Hepatocyte (in vitro differentiated cells): ENCODE measurements around the gene AK2. TPM values are rescaled to one million over a fixed set of nuclear protein-coding genes. Genes with fewer than 3 reads are reported as not detected.
A peak's percentile ranks its signal among the peaks of the same experiment; 100 is the strongest.

ENCODE experiments used
- DNase-seq: peaks from one replicate; pipeline ENCODE4 v3.0.0-alpha.2; 2016; ENCODE audit warnings: low spot score
- H2AFZ ChIP-seq: fragments of 200-600 bp; sonication (generic); 2 replicates; pipeline ENCODE4 v1.6.0; 2016; ENCODE audit warnings: antibody characterized with exemption, mild to moderate bottlenecking
- H3K27ac ChIP-seq: fragments of 200-600 bp; sonication (generic); 2 replicates; pipeline ENCODE4 v1.5.1; 2016; ENCODE audit warnings: mild to moderate bottlenecking
- H3K27me3 ChIP-seq: fragments of 200-600 bp; sonication (generic); 2 replicates; pipeline ENCODE4 v1.6.1; 2016
- H3K36me3 ChIP-seq: fragments of 200-600 bp; sonication (generic); replicated peaks from 2 replicates; pipeline ENCODE4 v1.5.1; 2016; ENCODE audit warnings: low read depth; ENCODE audit not compliant: insufficient read depth
- H3K4me1 ChIP-seq: fragments of 200-600 bp; sonication (generic); 2 replicates; pipeline ENCODE4 v1.5.1; 2016; ENCODE audit warnings: mild to moderate bottlenecking, moderate library complexity; ENCODE audit not compliant: insufficient read depth
- H3K4me2 ChIP-seq: fragments of 200-600 bp; sonication (generic); 2 replicates; pipeline ENCODE4 v1.6.0; 2016
- H3K4me3 ChIP-seq: fragments of 200-600 bp; sonication (generic); 2 replicates; pipeline ENCODE4 v1.5.1; 2016; ENCODE audit warnings: mild to moderate bottlenecking
- H3K79me2 ChIP-seq: fragments of 200-600 bp; sonication (generic); 2 replicates; pipeline ENCODE4 v1.6.0; 2017; ENCODE audit warnings: mild to moderate bottlenecking
- H3K9me2 ChIP-seq: fragments of 200-600 bp; sonication (generic); replicated peaks from 2 replicates; pipeline ENCODE4 v1.6.0; 2017; ENCODE audit warnings: mild to moderate bottlenecking; ENCODE audit not compliant: insufficient read depth
- H3K9me3 ChIP-seq: fragments of 200-600 bp; sonication (generic); 2 replicates; pipeline ENCODE4 v1.5.1; 2016; ENCODE audit warnings: low read depth, mild to moderate bottlenecking
- H4K20me1 ChIP-seq: fragments of 200-600 bp; sonication (generic); 2 replicates; pipeline ENCODE4 v1.6.0; 2016; ENCODE audit warnings: mild to moderate bottlenecking; ENCODE audit not compliant: insufficient read depth, poor library complexity, severe bottlenecking
- CTCF ChIP-seq: fragments of 200-600 bp; sonication (generic); IDR thresholded peaks from 2 replicates; pipeline ENCODE4 v1.5.1; 2016; ENCODE audit warnings: antibody characterized with exemption, mild to moderate bottlenecking; ENCODE audit not compliant: poor library complexity
- EZH2 ChIP-seq: fragments of 200-600 bp; sonication (generic); IDR thresholded peaks from 2 replicates; pipeline ENCODE4 v1.6.1; 2016; ENCODE audit warnings: antibody characterized with exemption, mild to moderate bottlenecking, borderline replicate concordance
- EZH2phosphoT487 ChIP-seq: fragments of 200-600 bp; sonication (generic); IDR thresholded peaks from one replicate; pipeline ENCODE4 v1.6.1; 2018; ENCODE audit warnings: antibody characterized with exemption, mild to moderate bottlenecking, low read depth, moderate library complexity; ENCODE audit not compliant: unreplicated experiment, severe bottlenecking
- WGBS: methylation state at CpG from one replicate; pipeline ENCODE4 v1.1.6; 2016; ENCODE audit warnings: low lambda C conversion rate; ENCODE audit errors: missing lambda C conversion rate; 5-methylcytosine and 5-hydroxymethylcytosine counted together
- polyA plus RNA-seq: library from polyadenylated mRNA; unstranded; fragments of >200 nt; fragmentation: Nextera tagmentation; extraction: Ambion mirVana; gene quantifications from 2 replicates; pipeline ENCODE4 v1.2.1, GENCODE V29; 2016
- total RNA-seq: library from RNA; depleted of rRNA; stranded (reverse); fragments of >200 nt; gene quantifications from 2 replicates; pipeline ENCODE4 v1.2.3, GENCODE V29; 2014

AK2 gene
- total and polyA plus RNA-seq, 2 experiments from 2014 or later: 120 to 147 TPM

GRCh38 chr1:32992489-32993323 is 44.0 kb downstream of the AK2 start:
- peak; percentile 90 for DNase-seq
- H3K79me2 ChIP-seq: no peaks in the 10 kb centered on the region
- peaks cover 12% of the 10 kb centered on the region for H3K4me1 ChIP-seq
- no peaks in the 10 kb centered on the region for H3K36me3 ChIP-seq
- peak overlapping the region; percentile 94 for H3K27ac ChIP-seq
- H4K20me1 ChIP-seq: no peaks in the 10 kb centered on the region
- 75% methylated on average over 7 of the region's 7 CpGs for WGBS
- peak overlapping the region; percentile 21 for H3K4me2 ChIP-seq
- H3K27me3 ChIP-seq: no peaks in the 10 kb centered on the region
- H2AFZ ChIP-seq: no peak overlapping the region
- H3K9me2 ChIP-seq: no peaks in the 10 kb centered on the region
- TF ChIP-seq EZH2 (no peak), CTCF (no peak), EZH2phosphoT487 (no peak)
- H3K9me3 ChIP-seq: no peaks in the 10 kb centered on the region
- no peak overlapping the region for H3K4me3 ChIP-seq

- H3K9me2 ChIP-seq: no peaks in the 10 kb centered on the region
- H3K36me3 ChIP-seq: no peaks in the 10 kb centered on the region
- no peak overlapping the region for H3K4me3 ChIP-seq
- DNase-seq: no peak
- H3K9me3 ChIP-seq: no peaks in the 10 kb centered on the region
- H3K79me2 ChIP-seq: no peaks in the 10 kb centered on the region
- no peaks in the 10 kb centered on the region for H4K20me1 ChIP-seq
- peak overlapping the region; percentile 83 for H3K27ac ChIP-seq
- TF ChIP-seq CTCF (no peak), EZH2phosphoT487 (no peak), EZH2 (no peak)
- WGBS: 84% methylated on average over 8 of the region's 9 CpGs
- H3K4me1 ChIP-seq: peaks cover 12% of the 10 kb centered on the region
- no peak overlapping the region for H3K4me2 ChIP-seq
- no peaks in the 10 kb centered on the region for H3K27me3 ChIP-seq
- no peak overlapping the region for H2AFZ ChIP-seq
These were observed 44.7 kb downstream of the AK2 start for GRCh38 chr1:32991819-32992488.

GRCh38 chr1:32991386-32991785 is 45.3 kb downstream of the AK2 start:
- Histone ChIP-seq H3K9me2 (no peaks in the 10 kb centered on the region), H3K79me2 (no peaks in the 10 kb centered on the region), H3K4me2 (no peak overlapping the region), H3K4me1 (peaks cover 12% of the 10 kb centered on the region), H3K27ac (peak overlapping the region; percentile 83), H3K4me3 (no peak overlapping the region), H3K27me3 (no peaks in the 10 kb centered on the region), H4K20me1 (no peaks in the 10 kb centered on the region), H3K36me3 (no peaks in the 10 kb centered on the region), H2AFZ (no peak overlapping the region), H3K9me3 (no peaks in the 10 kb centered on the region)
- no peak for DNase-seq
- TF ChIP-seq CTCF: no peak
- no peak for TF ChIP-seq EZH2
- TF ChIP-seq EZH2phosphoT487: no peak
- WGBS: 93% methylated on average over 5 of the region's 5 CpGs
